ENCODE results near the gene GLYATL1B. TPM values are rescaled to one million over a fixed set of nuclear protein-coding genes. Genes with fewer than 3 reads are reported as not detected.
"Not testable (repeated sequence)": the region's sequence is repeated elsewhere in the genome, so short reads cannot be mapped to it uniquely, and the experiment has no call there.

The GLYATL1B gene
- total and polyA plus RNA-seq, 2 donors (not counting 1 experiment from before 2014, with no cell fraction given): not detected

DNA sequence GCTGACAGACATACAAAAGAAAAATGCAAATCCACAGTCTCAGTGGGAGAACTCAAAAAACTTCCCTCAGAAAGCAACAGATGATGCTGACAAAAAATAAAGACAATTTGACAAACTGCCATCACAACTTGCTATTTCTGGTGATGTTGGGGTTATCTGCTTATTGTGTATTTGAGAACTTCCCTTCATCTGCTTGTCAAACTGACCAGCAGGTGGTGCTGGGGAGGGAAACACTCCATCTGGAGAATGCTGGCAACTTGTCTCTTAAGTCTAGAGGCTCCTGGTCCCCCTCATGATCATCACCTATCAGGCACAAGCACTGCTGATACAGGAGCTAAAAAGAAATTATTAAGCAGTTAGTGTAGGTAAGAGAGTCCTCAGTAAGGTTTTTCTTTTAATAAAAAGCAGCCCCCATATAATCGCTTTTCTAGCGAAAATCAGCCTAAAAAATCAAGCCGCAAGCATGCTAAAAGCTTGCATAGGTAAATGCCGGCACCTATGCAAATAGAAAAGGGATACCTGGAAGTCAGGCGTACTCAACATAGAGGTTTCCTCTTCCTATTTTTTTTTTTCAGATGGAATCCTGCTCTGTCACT is 11.1 kb downstream of the GLYATL1B start:
- H3K4me1 Mint-ChIP-seq: peaks cover 86% of the 10 kb centered on the region

GRCh38 chr11:59097938-59098337 is 11.8 kb downstream of the GLYATL1B start:
- ChIA-PET POLR2A (interaction anchor here (0.8 to 1.5 kb wide), 4 partner anchors 9 to 39 kb away, joined by 3 to 14 read pairs (median 6); partner anchors contain the start of gene FAM111B), CTCF (interaction anchor here (0.7 to 5.1 kb wide), 11 partner anchors 8 to 139 kb away, joined by 3 to 50 read pairs (median 6); partner anchors contain the start of gene FAM111B)
- H3K9me3 ChIP-seq (ENCODE audit: control extremely low read depth in 1 of 3, control insufficient read depth in 2 of 3, insufficient read depth in 1 of 3, low read length in 2 of 3); H3K9me3 Mint-ChIP-seq (ENCODE audit: insufficient read depth); H4K20me1 ChIP-seq (ENCODE audit: control insufficient read depth, insufficient read depth, low read length, poor library complexity, severe bottlenecking); H3K27me3 ChIP-seq (replicated peaks in 1 of 4; ENCODE audit: control extremely low read depth in 1 of 4, control insufficient read depth in 3 of 4, insufficient read depth in 4 of 4, low read length in 3 of 4); H3K27me3 Mint-ChIP-seq; ATAC-seq (ENCODE audit: low read depth): not testable (repeated sequence)
- Histone ChIP-seq H3K79me2 (ENCODE audit: control insufficient read depth, insufficient read depth, low read length) (peaks cover 30% of the 10 kb centered on the region), H3K27ac (ENCODE audit: low read length in 2 of 2) (peak overlapping the region; percentile 65 to 85), H2AFZ (ENCODE audit: insufficient read depth, low read depth, low read length, poor library complexity, severe bottlenecking) (peak overlapping the region; percentile 14), H3K4me3 (ENCODE audit: control extremely low read depth in 1 of 5, extremely low read depth in 1 of 5, insufficient read depth in 1 of 5, low read depth in 2 of 5, low read length in 4 of 5) (peak overlapping the region in 3 of 5 experiments; percentile 8 to 37 (median 33)), H3K9ac (ENCODE audit: low read length) (peak overlapping the region; percentile 42), H3K4me1 (ENCODE audit: control insufficient read depth in 2 of 2, insufficient read depth in 2 of 2, low read length in 2 of 2) (peaks cover 77 to 92% of the 10 kb centered on the region in 2 donors), H3K4me2 (replicated peaks; ENCODE audit: low read depth, low read length, poor library complexity, severe bottlenecking) (peak overlapping the region; percentile 62), H3K36me3 (replicated peaks in 1 of 2; ENCODE audit: control extremely low read depth in 1 of 2, control insufficient read depth in 1 of 2, extremely low read depth in 1 of 2, insufficient read depth in 2 of 2, low read length in 1 of 2) (peaks cover 0 to 12% of the 10 kb centered on the region in 2 experiments)
- intact Hi-C loops (cut with micrococcal nuclease): loop anchor here (1.0 kb wide), 2 partner anchors 9 to 38 kb away; partner anchors contain the start of gene FAM111B
- peak overlapping the region; percentile 91 for H3K27ac Mint-ChIP-seq
- DNase-seq: peak; percentile 50
- peak overlapping the region; percentile 64 for H3K4me3 Mint-ChIP-seq
- WGBS (ENCODE audit: insufficient coverage): 32% methylated on average over 4 of the region's 8 CpGs
- H3K4me1 Mint-ChIP-seq: peaks cover 88% of the 10 kb centered on the region

More for the DNA sequence above, 11.1 kb downstream of the GLYATL1B start:
- Histone ChIP-seq H3K27me3 (replicated peaks in 1 of 4; ENCODE audit: control extremely low read depth in 1 of 4, control insufficient read depth in 3 of 4, insufficient read depth in 4 of 4, low read length in 3 of 4) (no peaks in the 10 kb centered on the region), H4K20me1 (ENCODE audit: control insufficient read depth, insufficient read depth, low read length, poor library complexity, severe bottlenecking) (no peaks in the 10 kb centered on the region), H3K36me3 (replicated peaks in 1 of 2; ENCODE audit: control extremely low read depth in 1 of 2, control insufficient read depth in 1 of 2, extremely low read depth in 1 of 2, insufficient read depth in 2 of 2, low read length in 1 of 2) (peaks cover 0 to 12% of the 10 kb centered on the region in 2 experiments), H2AFZ (ENCODE audit: insufficient read depth, low read depth, low read length, poor library complexity, severe bottlenecking) (peak overlapping the region; percentile 14), H3K9ac (ENCODE audit: low read length) (peak overlapping the region; percentile 42), H3K27ac (ENCODE audit: low read length in 2 of 2) (peak overlapping the region; percentile 65 to 85), H3K79me2 (ENCODE audit: control insufficient read depth, insufficient read depth, low read length) (peaks cover 30% of the 10 kb centered on the region), H3K9me3 (ENCODE audit: control extremely low read depth in 1 of 3, control insufficient read depth in 2 of 3, insufficient read depth in 1 of 3, low read length in 2 of 3) (peaks cover 0 to 8% (median 0%) of the 10 kb centered on the region in 3 donors), H3K4me3 (ENCODE audit: control extremely low read depth in 1 of 5, extremely low read depth in 1 of 5, insufficient read depth in 1 of 5, low read depth in 2 of 5, low read length in 4 of 5) (peak overlapping the region in 4 of 5 experiments; percentile 8 to 37 (median 34)), H3K4me1 (ENCODE audit: control insufficient read depth in 2 of 2, insufficient read depth in 2 of 2, low read length in 2 of 2) (peaks cover 77 to 89% of the 10 kb centered on the region in 2 donors), H3K4me2 (replicated peaks; ENCODE audit: low read depth, low read length, poor library complexity, severe bottlenecking) (peak overlapping the region; percentile 62)
- Mint-ChIP-seq H3K4me3 (peak overlapping the region; percentile 64), H3K27me3 (no peaks in the 10 kb centered on the region), H3K9me3 (ENCODE audit: insufficient read depth) (peaks cover 2% of the 10 kb centered on the region), H3K27ac (peak overlapping the region; percentile 91)
- POLR2A ChIA-PET: interaction anchor here (0.7 to 1.6 kb wide), 8 partner anchors 8 to 46 kb away, joined by 3 to 14 read pairs (median 4); partner anchors contain the start of gene FAM111B
- intact Hi-C loops (cut with micrococcal nuclease): loop anchor here (1.0 kb wide), 2 partner anchors 10 to 39 kb away; partner anchors contain the start of gene FAM111B
- DNase-seq: peak; percentile 77
- WGBS (ENCODE audit: insufficient coverage): 85% methylated on average over 3 of the region's 5 CpGs
- ATAC-seq (ENCODE audit: low read depth): peak; percentile 29
- CTCF ChIA-PET: interaction anchor here (0.7 to 5.1 kb wide), 12 partner anchors 9 to 138 kb away, joined by 3 to 50 read pairs (median 6); partner anchors contain the start of gene FAM111B
- TF ChIP-seq CTCF (IDR thresholded peaks at IDR 0.05): peak; percentile 72
- no peak for TF ChIP-seq EZH2 (IDR thresholded peaks at IDR 0.05; ENCODE audit: borderline replicate concordance, insufficient read depth, low read depth, low read length, poor library complexity, severe bottlenecking)

Measured in B cell (primary cell).